Activated CD4-positive, alpha-beta T cell treated with anti-CD3 and anti-CD28 coated beads for 48 hours (primary cell): ENCODE measurements around the gene TGFB1I1.

Source experiments
- DNase-seq: peaks from one replicate; pipeline ENCODE4 v3.0.0-alpha.2; 2020

The TGFB1I1 gene

GRCh38 chr16:31453255-31454204 is 18.4 kb upstream of the TGFB1I1 start:
- no peak for DNase-seq

GRCh38 chr16:31455601-31456314 is 16.2 kb upstream of the TGFB1I1 start:
- peak; percentile 62 for DNase-seq

- DNase-seq = no peak
Observed at GRCh38 chr16:31456988-31457360, 15.0 kb upstream of the TGFB1I1 start.

GRCh38 chr16:31458073-31458843 is 13.7 kb upstream of the TGFB1I1 start:
- DNase-seq = peak; percentile 69

GRCh38 chr16:31458844-31459686 is 12.9 kb upstream of the TGFB1I1 start, which contains the start of gene ARMC5:
Gene ARMC5 (plus strand): TSS chr16:31459501. CDS start chr16:31459525, 24 bp downstream.
- peak; percentile 98 for DNase-seq

- DNase-seq = peak; percentile 100
Observed at GRCh38 chr16:31459687-31460581, 12.0 kb upstream of the TGFB1I1 start.

- DNase-seq = no peak
Observed at GRCh38 chr16:31460582-31461002, 11.4 kb upstream of the TGFB1I1 start.

- DNase-seq = no peak
Observed at GRCh38 chr16:31461201-31461920, 10.6 kb upstream of the TGFB1I1 start.

GRCh38 chr16:31461921-31462804 is 9.8 kb upstream of the TGFB1I1 start:
- no peak for DNase-seq

- DNase-seq = no peak
Observed at GRCh38 chr16:31464348-31464769, 7.6 kb upstream of the TGFB1I1 start.

GRCh38 chr16:31464781-31465260 is 7.1 kb upstream of the TGFB1I1 start:
- DNase-seq = no peak

- DNase-seq = no peak
Observed at GRCh38 chr16:31465788-31466370, 6.1 kb upstream of the TGFB1I1 start.

- DNase-seq = no peak
Observed at GRCh38 chr16:31466381-31466841, 5.5 kb upstream of the TGFB1I1 start.

- DNase-seq = no peak
Observed at GRCh38 chr16:31467151-31467773, 4.7 kb upstream of the TGFB1I1 start.

GRCh38 chr16:31467858-31468257 is 4.1 kb upstream of the TGFB1I1 start:
- DNase-seq = no peak

- no peak for DNase-seq
Observed at GRCh38 chr16:31470615-31471014, 1.3 kb upstream of the TGFB1I1 start.

GRCh38 chr16:31471241-31471874 is 594 bp upstream of the TGFB1I1 start:
- no peak for DNase-seq
